ENCODE data around the gene MACROD2. TPM values are rescaled to one million over a fixed set of nuclear protein-coding genes. Genes with fewer than 3 reads are reported as not detected.

MACROD2 gene
- total RNA-seq, 3 donors from 2014 or later, result 3.2 to 7.6 (median 6.4) TPM

- no peak for ATAC-seq
These were observed 843.6 kb downstream of the MACROD2 start for GRCh38 chr20:14838663-14839628.

GRCh38 chr20:14845199-14846160 lies 850.2 kb downstream of the MACROD2 start:
- no peak for TF ChIP-seq CTCF (IDR thresholded peaks at IDR 0.05)
- DNase-seq (no peak), ATAC-seq (no peak)
- Histone ChIP-seq H3K9me3 (no peaks in the 10 kb centered on the region), H3K36me3 (ENCODE audit: low read depth) (no peaks in the 10 kb centered on the region), H3K4me1 (ENCODE audit: low read depth) (no peaks in the 10 kb centered on the region), H3K4me3 (no peak overlapping the region)
- intact Hi-C loops (cut with DNase I, micrococcal nuclease), result no loop called here

More at GRCh38 chr20:14838663-14839628, 843.6 kb downstream of the MACROD2 start:
- Histone ChIP-seq H3K4me1 (ENCODE audit: low read depth) (no peaks in the 10 kb centered on the region), H3K9me3 (no peaks in the 10 kb centered on the region), H3K36me3 (ENCODE audit: low read depth) (no peaks in the 10 kb centered on the region), H3K4me3 (no peak overlapping the region)
- peak in 1 of 3 donors; percentile 63 for DNase-seq
- TF ChIP-seq CTCF (IDR thresholded peaks at IDR 0.05), result no peak
- intact Hi-C loops (cut with DNase I, micrococcal nuclease), result no loop called here

GRCh38 chr20:14848806-14849205 lies 853.5 kb downstream of the MACROD2 start:
- Histone ChIP-seq H3K4me1 (ENCODE audit: low read depth) (no peaks in the 10 kb centered on the region), H3K9me3 (no peaks in the 10 kb centered on the region), H3K4me3 (no peak overlapping the region), H3K36me3 (ENCODE audit: low read depth) (no peaks in the 10 kb centered on the region)
- DNase-seq (no peak), ATAC-seq (no peak)
- intact Hi-C loops (cut with DNase I, micrococcal nuclease), result no loop called here
- no peak for TF ChIP-seq CTCF (IDR thresholded peaks at IDR 0.05)

- intact Hi-C loops (cut with DNase I, micrococcal nuclease), result no loop called here
- ATAC-seq, result no peak
- no peak for TF ChIP-seq CTCF (IDR thresholded peaks at IDR 0.05)
These were observed 857.8 kb downstream of the MACROD2 start for GRCh38 chr20:14853079-14853478.

GRCh38 chr20:14855171-14855570 lies 859.9 kb downstream of the MACROD2 start:
- DNase-seq (no peak), ATAC-seq (no peak)
- intact Hi-C loops (cut with DNase I, micrococcal nuclease), result no loop called here

More at GRCh38 chr20:14853079-14853478, 857.8 kb downstream of the MACROD2 start:
- no peaks in the 10 kb centered on the region for H3K9me3 ChIP-seq
- H3K36me3 ChIP-seq (ENCODE audit: low read depth), result no peaks in the 10 kb centered on the region
- H3K4me1 ChIP-seq (ENCODE audit: low read depth), result peaks cover 4% of the 10 kb centered on the region
- no peak overlapping the region for H3K4me3 ChIP-seq
- DNase-seq, result no peak

More at GRCh38 chr20:14855171-14855570, 859.9 kb downstream of the MACROD2 start:
- Histone ChIP-seq H3K9me3 (no peaks in the 10 kb centered on the region), H3K4me1 (ENCODE audit: low read depth) (peaks cover 4% of the 10 kb centered on the region), H3K36me3 (ENCODE audit: low read depth) (no peaks in the 10 kb centered on the region), H3K4me3 (no peak overlapping the region)
- no peak for TF ChIP-seq CTCF (IDR thresholded peaks at IDR 0.05)
